Stimulated activated CD8-positive, alpha-beta memory T cell treated with anti-CD3 and anti-CD28 coated beads, Interleukin-15, amount 100 ng/mL, for 1 hour (primary cell): ENCODE measurements around the gene FGF3.

Experiments
- DNase-seq: peaks from one replicate; pipeline ENCODE4 v3.0.0-alpha.2; 2020; ENCODE audit warnings: low read depth

Gene FGF3

DNA sequence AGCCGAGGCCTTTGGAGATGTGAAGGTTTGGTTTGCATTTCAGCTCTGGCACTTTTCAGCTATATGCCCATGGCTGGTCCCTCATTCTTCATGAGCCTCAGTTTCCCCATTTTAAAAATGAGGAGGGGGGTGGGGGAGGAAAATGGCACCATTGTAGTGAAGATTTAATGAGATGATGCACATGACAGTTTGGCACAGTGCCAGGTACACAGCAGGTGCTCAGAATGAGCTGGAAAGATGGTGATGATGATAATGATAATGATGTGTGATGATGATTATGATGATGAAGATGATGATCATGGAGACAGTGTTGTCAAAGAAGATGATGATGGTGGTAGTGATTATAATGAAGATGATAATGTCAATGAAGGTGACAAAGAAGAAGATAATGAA, 24.3 kb upstream of the FGF3 start:
- no peak for DNase-seq

DNA sequence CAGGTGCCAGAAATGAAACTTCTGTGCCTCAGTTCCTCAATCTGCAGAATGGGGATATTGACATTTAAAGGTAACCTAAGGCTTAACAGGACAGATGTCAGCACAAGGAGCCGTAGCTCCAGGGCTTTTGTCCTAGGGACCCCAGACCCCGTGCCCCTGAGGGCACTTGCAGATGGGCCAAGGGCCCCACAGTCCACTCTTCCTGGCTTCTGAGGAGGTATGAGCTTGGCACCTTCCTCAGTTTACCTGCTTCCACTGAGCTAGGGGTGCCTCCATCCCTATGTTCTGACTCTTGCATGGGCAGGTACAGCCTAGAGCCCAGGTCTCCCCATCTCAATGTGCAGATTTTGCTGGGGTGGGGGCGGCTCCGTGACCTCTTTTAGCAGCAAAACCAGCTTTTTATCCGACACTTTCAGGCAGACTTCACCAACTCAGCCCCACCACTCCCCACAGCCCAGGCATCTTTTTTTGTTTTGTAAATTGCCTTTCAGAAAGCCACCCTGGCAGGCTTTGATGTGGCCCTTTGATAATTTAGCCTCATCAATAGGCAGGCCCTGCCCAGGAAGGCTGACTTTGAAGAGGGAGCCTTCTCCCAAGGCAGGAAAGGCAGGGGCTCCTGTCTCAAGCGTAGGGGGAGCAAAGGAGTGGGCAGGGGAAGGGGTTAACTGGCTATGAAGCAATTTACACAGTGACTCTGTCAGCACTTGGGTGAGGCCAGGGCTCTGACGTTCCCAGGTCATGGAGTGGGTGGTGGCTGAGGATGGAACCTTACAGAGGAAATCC, 23.7 kb upstream of the FGF3 start:
- no peak for DNase-seq

DNA sequence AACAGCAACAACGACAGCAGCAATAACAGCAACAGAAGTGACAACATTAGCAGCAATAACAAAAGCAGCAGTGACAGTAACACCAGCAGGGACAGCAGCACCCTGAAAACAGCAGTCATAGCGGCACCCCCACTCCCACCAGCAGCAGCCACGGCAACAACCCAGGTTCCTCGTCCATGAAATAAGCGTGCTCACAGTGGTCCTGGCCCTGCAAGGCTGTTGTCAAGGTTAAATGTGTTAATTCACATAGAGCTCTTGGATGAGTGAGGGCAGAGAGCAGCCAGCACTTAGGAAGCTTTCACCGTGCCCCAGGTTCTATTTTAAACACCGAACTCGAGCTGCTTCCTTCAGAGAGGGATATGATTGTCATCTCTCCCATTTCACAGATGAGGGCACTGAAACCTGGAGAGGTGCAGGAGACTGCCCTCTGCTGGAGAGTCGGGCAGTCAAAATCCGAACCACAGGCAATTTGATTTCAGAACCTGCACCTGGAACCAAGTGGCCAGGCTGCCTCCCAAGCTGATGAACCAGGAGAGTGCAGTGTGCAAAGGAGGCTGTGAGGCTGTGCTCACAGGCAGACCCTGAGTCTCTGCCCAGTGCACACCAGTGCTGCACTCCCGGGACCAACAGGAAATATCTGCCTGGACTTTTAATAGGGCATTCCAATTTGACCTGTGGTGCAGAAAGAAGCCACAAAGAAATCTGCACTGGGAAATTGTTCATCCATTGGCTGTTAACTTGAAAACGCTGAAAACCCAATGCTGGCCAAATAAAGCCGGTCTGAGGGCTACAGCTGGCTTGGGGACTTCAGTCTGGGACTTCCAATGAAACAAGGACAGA, 22.9 kb upstream of the FGF3 start:
- DNase-seq = no peak

DNA sequence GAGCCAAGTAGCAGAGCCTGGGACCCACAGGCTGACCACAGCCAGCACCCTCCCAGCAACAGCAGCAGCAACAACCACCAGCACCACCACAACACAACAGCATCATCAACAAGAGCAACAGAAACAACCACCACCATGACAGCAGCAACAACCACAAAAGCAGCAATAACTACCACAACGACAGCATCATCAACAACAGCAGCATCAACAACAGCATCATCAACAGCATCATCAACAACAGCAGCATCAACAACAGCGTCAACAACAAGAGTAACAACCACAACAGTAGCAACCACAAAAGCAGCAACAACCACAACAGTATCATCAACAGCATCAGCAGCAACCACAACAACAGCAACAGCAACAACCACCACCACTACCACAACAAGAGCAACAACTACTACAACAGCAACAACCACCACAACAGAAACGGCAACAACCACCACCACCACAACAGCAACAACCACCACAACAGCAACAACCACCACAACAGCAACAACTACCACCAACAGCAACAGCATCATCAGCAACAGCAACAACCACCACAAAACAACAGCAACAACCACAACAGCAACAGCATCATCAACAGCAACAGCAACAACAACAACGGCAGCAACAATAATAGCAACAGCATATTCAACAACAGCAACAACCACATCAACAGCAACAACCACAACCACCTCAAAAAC, 22.1 kb upstream of the FGF3 start:
- no peak for DNase-seq

DNA sequence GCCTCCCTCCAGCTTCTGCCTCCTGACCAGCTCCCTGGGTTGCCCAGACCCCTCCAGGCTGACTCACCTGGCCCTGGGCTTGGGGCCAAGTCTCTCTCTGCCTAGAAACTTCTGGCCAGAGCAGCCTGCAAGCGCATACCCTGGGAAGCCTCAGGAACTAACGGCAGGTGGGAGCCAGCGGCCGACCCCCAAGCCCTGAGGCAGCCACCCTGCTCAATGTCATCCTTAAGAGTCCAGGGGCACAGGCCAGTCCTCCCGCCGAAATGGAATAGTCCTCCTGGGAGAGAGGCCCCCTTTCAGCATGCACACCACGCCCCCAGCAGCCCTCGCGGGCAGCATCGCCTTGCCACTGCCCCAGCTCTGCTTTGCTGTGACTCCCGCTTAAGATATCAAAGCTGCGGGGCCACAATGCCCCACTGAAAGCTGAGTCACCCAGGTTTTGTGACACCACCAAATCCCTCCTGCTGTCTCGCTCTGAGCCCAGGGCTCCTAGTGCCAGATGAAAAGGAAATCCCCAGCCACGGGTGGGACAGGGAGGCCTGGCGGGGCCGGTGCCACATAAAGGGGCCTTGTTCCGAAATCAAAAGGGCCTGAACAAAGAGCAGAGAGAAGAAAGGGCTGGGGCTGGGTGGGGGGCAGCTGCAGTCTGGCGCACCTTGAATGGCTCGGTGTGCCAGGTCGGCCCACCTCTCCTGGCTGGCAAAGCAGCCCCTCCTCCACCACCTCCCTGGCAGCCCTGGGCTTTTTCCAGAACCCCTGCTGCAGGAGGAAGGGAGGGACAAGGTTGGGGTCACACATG, 21.4 kb upstream of the FGF3 start:
- no peak for DNase-seq

DNA sequence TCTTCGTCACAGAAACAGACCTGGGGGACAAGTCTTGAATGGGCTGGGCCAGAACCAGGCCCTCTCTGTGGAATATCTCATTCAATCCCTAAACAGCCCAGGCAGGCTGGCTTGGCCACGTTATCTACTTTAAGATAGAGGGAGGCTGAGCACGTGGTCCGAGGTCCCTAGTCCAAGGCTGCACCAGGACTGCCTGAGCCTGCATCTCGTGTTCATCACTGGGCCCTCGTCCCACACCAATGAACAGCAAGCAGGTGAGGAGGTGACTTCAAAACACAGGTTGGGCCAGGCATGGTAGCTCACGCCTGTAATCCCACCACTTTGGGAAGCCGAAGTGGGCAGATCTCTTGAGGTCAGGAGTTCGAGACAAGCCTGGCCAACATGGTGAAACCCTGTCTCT, 20.3 kb upstream of the FGF3 start:
- DNase-seq = no peak

DNA sequence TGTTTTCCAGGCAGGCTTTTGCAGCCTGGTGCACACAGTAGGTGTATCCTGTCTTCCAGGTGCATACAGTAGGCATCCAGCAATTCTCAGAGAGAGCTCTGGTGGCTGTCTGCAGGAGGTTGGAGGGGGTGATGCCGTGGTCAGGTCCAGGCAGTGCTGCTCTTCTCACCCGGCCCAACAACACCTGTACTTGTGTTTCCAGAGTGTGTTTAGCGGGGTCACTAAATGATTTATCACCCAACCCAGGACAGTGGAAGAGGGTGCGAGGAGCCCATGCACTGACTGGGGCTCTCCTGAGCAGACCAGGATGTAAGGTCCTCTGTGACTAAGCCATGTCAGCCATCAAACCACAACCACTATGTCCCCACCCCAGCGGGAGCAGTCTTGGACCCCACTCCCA, 18.6 kb upstream of the FGF3 start:
- no peak for DNase-seq

DNA sequence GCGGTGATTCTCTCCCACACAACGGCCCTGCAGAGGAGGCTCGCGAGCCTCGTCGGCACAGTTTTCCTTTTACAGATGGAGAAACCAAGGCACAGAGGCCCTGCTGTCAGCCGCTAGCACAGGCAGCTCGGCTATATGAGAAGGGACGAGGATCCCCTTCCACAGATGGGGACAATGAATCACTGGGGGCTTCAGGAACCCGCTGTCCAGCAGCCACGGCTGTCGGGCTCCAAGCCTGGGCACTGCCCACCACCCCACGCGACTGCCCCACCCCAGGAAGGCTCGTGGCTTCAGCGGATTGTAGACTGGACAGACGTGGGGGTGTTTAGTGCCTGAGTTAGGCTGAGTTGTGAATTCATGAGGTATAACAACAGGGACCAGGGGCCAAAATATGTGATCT, 17.2 kb upstream of the FGF3 start:
- DNase-seq = no peak

DNA sequence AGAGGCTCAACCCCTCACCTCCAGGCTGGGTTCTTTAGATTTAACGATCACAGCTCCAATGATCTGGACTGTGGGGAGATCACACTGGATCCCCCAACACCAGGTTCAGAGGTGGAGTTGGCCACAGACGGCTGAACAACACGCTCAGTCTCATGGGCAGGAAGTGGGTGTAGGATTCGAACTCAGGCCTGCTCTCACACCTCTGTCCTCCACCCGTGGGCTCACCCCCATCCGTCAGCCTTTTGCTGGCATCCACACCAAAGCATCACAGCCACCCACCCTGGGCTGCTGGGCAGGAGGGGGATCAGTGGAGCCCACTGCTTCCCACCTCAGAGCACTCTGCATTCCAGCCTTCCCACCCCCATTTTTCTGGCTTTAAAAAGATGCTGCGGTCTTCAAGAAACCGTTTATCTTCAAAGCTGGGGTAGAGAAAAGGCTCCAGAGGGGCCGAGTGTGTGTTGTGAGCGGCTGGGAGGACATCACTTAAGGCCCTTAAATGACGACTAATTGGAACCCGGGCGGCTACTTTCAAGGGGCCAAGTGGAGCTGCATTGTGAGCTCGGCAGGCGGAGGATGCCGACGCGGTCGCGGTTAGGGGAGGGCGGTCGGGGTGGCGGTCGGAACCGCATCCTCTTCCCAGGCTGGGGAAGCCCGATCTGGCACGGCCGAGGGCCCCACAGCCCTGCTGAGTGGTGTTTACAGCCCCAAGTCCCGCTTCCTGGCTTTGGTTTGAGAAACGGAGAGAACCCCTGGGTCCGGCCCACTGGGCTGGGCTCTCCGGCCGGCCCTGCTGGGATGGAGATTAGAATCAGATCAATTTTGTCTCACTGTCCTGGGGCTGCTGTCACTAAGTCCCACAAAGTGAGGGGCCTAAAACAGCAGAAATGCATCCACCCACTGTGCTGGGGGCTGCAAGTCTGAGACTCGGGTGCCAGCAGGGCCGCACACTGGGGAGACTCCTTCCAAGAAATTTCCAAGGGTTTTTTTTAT, 15.9 kb upstream of the FGF3 start:
- DNase-seq = no peak

DNA sequence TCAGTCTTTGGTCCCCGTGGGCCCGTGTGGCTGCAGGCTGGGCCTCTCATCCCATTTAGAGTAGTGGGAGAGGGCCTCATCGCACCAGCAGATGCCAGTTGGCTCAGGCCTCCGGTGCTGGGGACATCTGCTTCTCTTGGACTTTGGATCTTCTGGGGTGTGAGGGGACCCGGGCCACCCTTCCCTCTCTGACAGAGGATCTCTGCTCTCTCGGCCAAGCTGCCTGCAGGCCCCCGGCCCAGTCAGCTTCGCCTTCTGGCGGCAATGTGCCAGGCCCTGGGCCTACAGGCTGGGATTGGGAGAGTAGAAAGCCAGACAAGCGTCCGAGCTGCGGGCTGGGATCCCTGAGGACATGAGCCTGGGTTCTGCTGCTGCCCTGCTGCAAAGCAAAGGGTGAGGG, 15.0 kb upstream of the FGF3 start:
- DNase-seq = no peak

DNA sequence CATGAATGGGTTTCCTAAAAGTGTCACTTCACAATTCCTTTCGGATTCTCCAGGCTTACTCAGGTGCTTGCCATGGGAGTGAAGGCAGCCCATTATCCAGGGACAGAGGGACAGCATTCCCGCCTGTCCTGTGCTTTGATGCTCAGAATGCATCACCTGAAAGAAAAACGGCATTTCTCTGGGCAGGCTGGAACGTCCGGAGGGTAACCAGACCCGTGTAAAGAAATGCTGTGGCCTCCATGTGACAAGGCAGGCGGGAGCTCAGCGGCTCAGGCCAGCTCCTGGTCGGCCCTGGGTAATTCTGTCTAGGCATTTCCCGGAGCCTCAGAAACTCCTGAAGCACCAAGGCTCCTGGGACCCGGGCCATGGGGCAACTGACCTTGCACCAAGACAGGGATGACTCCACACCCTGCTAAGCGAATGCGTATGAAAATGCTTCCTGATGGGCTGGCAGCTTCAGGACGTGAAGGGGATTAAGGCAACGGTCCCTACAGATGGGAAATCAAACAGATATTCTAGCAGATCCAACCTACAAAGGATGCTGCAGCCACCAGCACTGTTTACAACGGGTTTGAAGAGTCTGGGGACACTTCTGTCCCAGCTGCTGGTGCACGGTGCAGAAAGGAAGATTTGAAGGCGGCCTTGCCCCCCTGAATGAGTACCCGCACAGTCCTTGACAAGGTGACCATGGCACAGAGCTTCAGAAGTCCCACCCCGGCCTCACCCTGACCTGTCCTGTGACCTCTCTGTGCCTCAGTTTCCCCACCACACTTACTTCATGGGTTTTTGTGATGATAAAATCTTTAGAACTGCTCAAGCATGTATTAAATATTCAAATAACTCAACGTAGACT, 13.6 kb upstream of the FGF3 start:
- no peak for DNase-seq

DNA sequence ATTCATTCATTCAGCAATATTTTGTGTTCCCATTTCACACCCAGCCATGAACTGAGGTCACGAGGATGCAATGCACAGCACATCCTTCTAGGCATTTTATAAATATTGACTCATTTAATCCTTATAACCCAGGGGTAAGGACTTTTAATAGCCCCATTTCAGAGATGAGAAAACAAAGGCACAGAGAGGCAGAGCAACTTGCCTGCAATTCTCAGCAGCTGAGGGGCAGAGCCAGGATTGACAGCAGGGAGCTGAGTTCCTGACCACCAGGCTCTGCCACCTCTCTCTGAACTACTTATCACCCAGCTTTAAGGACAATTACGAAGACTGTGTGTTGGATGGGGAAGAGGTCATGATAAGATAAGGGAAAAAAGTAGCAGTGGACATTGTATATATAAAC, 12.8 kb upstream of the FGF3 start:
- DNase-seq = no peak

DNA sequence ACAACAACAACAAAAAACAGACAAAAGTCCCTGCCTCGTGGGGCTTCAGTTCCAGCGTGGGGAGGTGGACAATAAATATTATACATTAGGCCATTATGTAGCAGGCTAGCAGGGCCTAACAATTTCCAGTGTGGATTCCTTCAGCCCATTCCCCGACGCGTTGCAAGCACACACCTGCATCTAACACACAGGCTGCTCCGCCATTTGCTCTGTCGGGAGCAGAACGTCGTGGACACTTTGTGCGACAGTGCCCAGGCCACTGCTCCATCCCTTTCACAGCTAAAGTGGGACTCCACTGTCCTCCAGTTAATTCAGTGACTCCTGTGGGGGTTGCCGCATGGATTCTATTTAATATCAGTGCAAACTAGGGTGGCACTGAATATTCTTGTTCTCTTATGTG, 10.9 kb upstream of the FGF3 start:
- DNase-seq = no peak

DNA sequence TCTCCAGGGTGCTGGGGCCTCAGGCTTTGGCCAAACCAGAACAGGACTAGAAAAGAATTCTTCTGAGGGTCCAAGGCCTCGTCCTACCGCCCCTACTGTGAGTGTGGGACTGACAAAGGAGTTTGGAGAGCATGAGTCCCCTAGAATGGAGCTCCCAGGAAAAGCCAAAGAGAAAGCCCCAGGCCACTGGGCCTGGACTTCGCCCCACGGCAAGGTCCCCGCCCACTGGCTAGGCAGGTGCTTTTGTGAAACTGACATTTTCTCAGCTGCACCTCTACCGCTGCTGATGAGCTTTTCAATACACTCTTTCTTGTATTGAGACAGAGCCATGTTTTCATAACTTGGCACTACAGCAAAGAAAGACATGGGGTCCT, 9.7 kb upstream of the FGF3 start:
- no peak for DNase-seq

DNA sequence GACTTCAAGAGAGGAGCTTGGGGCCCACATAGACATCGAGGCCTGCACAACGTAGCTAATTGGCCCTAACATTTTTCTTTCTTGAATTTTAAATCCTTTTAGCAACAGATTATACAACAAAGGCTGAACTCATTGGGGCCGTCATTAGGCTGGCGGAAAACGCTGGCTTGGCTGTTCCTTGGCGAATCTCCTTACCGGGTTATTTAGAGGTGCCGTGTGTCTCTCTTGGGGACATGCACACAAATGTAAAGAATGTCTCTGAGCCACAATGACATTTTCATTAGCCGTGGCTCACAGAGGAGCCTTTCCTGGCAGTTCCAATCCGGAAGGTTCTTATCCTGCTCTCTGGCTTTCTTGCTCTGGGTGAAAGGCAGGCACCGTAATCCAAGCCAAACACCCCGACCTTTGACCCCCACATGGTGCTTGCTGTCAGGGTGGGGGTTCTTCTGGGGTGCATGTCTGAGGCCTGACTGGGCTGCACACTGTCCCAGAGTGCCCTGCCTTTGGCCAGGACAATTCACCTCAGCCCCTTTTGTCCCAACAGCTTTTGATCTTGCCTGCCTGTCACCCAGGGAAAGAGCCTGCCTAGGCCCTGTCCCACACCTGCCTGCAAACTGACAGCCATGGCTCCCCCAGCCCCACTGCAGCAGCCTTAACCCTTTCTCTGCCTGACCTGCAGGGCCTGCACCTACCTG, 9.2 kb upstream of the FGF3 start:
- no peak for DNase-seq

DNA sequence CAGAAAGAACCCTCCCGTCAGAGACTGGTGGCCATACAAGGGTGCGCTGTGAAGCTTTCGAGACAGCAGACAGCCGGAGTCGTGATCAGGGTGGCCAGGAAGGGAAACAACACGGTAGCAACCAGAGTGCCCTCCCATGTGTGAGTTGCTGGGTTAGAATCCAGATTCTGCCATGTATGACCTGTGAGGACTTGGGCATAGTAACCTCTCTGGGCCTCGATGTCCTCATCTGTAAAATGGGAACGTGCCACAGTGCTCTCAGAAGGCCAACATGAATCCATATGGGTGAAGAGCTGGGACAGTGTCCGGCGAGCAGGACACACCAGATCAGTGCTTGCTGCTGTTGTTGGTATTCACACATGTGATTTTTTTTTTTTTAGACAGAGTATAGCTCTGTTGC, 7.6 kb upstream of the FGF3 start:
- no peak for DNase-seq

DNA sequence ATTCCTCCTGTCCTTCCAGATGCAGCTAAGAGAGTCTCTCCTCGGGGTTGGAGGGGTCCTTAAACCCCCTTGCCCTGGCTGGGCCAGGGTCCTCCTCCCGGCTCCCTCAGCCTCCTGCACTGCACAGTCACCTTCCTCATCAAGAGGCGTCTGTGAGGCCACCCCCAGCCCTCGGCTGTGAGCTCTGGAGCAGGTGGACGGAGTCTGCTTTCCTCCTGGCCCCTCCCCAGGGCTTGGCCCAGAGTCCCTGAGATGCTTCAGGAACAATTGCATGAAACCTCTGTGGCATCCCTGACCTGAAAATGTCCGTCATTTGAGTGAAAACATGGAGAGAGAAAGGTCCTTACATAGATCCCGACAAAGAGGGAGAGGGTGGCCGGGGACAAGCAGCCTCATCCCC, 6.7 kb upstream of the FGF3 start:
- no peak for DNase-seq

DNA sequence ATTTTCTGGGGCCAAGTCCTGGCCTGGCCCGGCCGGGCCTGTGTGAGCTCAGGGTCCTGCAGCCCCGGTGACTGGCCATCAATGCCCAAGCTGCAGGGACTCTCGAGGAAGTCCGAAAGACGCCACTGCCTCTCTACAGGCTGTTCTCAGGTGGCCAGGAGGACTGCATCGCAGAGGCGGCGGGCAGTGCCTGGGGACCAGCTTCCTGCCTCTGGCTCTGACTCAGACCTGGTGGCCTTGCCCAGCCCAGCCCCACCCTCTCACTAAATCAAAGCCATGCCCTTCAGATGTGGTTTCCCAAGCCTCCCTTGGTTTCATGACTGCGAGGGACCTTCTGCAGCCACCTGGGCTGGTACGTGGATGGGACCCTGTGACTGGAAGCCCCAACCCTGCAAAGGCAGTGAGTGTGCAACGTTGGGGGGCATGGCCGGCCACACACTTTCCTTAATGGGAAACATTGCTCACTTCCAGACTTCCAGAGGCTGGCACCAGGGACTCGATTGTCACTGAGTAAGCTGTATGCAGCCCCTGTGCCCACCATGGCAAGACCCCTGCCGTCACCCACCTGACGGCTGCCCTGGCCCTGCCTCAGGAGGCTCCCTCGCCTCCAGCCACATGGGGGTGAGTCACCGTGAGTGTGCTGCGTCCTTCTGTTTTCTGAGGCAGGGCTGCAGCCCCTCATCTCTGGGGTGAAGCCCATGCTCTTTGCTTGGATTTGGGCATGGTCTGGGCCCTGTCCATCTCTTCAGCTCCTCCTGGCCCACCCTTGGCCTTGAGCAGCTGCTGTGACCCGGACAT, 6.0 kb upstream of the FGF3 start:
- DNase-seq = no peak
